GM21360 (cell line): ENCODE measurements around the gene MDP1.
"Not testable (repeated sequence)": the region's sequence is repeated elsewhere in the genome, so short reads cannot be mapped to it uniquely, and the experiment has no call there.

ENCODE experiments used
- ATAC-seq: cut with Tn5 transposase; IDR thresholded peaks from one replicate; pipeline ENCODE4 v1.9.1; 2021; ENCODE audit warnings: mild to moderate bottlenecking, moderate library complexity; ENCODE audit not compliant: unreplicated experiment

The MDP1 gene

DNA sequence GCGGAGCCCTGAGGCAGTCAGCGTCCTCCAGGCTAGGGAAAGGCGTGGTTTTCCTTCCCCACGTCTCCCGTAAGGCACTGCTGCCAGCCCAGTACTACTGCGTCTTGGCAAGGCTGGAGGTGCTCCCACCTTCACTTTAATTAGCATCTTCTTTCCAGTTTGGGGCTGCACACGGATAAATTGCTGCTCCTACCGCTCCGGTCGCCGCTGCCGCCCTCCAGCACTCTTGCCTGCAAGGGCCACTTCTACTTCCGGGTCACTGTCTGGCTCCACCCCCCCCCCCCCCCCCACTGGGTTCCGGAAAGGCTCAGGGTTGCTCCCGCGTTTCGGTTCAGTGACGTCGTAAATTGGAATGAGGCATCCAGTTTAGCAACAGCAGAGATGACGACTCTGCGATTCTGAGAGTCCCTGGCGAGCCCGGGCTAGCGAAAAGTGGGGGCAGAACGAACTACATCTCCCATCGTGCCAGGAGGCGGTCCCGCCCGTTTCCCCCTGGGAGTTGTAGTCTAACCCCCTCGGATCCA is 16.3 kb upstream of the MDP1 start, which contains the start of gene NEDD8:
Gene NEDD8 (minus strand): TSS at position 247 of the 524 bp plus-strand sequence. CDS start 100 bp downstream, at position 147.
- ATAC-seq = peak; percentile 65

DNA sequence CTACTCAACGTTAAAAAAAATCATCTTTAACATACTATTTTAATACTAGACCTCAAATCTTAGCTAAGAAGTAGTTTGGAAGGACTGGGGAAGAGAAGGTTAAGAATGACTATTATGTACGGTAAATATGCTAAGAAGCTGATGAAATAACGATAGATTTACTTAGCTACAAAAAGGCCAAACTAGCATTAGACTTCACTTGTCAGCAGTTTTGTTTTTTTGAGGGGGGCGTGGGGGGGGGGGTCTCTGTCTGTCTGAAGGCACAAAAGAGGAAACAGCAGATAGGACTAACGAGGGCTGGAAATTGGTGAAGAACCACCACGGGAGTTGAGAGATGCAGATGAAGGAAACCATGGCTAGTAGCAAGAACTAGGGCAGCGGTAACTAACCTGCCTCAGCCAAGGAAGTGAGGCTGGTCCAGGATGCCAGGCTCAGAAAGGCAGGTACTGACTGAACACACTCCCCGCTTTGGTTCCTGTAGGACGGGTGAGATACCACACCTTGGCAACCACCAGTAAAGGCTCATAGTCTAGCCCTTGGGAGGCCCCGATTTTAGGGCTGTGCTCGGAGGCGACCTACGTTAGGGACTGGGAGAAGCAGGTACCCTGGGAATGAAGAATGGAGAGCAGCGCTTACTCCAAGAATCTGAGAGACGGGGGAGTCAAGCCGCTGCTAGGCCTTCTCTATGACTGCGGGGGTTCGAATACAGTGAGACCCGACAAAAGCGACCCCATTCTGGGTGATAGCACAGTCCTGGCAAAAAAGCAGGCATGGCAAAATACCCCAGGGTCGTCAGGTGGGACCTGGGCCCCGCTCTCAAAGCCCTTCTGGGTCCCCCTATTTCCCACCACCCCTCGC is 15.6 kb upstream of the MDP1 start:
- peak; percentile 25 for ATAC-seq

DNA sequence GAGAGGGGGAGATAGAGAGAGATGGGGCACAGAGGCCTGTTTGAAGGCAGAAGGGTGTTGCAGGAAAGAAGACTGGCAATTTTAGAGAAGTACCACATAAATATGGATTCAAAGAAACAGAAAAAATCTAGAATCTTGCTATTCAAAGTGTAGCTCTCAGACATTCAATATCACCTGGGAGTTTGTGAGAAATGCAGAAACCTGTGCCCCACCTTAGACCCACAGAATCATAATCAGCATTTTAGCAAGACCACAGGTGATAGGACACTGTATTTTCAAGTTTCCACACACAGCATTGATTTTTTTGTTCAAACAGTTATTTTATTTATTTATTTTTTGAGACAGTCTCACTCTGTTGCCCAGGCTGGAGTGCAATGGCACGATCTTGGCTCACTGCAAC is 13.0 kb upstream of the MDP1 start:
- no peak for ATAC-seq

DNA sequence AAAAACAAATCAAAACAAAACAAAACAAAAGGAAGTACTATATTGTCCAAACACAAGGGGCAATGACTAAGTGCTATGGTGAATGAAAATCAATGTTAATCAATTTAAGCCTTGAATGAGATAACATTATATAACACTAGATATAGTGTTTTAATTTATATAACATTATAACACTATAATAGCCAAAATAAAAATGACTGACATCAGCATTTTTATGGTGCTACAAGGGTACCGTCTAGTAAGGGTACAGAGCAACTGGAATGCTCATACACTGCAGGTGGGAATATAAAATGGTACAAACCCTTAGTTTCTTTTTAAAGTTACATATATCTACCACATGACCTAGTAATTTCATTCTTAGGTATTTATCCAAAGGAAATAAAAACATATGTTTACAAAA is 10.6 kb upstream of the MDP1 start:
- no peak for ATAC-seq

DNA sequence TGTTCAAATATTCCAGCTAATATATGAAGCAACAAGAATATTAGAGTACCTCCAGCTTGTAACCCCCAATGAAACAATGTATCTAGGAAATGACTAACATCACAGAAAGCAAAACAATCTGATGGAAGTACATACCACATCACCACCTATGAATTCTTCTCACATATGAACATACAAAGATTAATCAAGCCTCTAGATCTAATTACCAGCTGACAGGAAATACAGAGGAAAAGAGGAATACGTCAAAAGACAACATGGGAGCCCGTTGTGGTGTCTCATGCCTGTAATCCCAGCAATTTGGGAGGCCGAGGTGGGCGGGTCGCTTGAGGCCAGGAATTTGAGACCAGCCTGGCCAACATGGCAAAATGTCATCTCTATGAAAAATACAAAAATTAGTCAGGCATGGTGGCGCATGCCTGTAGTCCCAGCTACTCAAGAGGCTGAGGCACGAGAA is 8.8 kb upstream of the MDP1 start:
- no peak for ATAC-seq

DNA sequence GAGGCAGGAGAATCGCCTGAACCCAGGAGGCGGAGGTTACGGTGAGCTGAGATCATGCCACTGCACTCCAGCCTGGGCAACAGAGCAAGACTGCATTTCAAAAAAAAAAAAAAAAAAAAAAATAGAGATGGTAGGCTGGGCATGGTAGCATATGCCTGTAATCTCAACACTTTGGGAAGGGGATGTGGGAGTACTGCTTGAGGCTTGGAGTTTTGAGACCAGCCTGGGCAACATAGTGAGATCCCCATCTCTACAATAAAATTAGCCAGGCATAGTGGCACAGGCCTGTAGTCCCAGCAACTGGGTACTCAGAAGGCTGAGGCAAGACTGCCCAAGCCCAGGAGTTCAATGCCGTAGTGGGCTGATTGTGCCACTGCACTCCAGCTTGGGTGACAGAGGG is 7.1 kb upstream of the MDP1 start:
- ATAC-seq = not testable (repeated sequence)

DNA sequence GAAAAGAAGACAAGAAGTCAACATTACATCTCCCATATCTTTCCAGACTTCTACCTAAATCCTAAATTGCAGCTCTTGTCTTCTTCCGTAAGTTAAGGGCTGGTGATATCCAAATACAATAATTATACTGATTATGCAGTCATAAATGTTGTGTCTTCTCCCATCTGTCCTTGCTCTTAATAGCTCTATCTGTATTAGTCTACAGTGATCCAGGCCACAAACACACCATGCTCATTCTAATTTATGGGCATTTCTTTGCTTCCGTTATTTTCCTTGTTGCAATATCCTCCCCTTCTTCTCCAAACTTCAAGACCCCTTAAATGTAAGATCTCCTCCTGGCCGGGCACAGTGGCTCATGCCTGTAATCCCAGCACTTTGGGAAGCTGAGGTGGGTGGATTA is 3.7 kb upstream of the MDP1 start:
- ATAC-seq = no peak

DNA sequence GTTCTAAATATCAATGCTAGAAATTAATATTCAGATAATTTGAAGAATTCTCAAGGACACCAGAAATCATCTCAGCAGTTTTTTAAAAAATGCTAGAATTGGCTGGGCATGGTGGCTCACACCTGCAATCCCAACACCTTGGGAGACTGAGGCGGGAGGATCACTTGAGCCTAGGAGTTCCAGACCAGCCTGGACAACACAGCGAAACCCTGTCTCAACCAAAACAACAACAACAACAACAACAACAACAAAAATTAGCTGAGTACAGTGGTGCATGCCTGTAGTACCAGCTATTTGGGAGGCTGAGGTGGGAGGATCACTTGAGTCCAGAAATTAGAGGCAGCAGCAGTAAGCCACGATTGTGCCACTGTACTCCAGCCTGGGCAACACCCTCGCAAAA is 3.2 kb upstream of the MDP1 start:
- ATAC-seq = no peak

DNA sequence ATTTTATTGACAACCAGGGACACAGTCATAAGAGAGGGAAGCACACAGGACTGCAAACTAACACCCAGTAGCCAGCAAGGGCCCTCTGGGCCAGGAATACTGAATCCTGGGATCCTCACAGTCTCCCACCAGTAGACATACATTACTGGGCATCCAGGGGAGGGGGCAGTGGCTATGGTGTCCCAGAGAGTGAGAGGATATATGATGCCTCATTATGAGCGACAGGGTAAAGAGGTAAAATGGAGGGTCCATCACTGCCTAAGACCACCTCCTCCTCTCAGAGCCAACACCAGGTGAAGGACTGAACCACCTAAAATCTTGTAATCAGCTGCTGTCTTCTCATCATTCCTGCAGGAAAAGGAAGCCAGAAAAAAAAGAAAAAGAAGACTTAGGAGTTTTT is 1.0 kb upstream of the MDP1 start:
- not testable (repeated sequence) for ATAC-seq

DNA sequence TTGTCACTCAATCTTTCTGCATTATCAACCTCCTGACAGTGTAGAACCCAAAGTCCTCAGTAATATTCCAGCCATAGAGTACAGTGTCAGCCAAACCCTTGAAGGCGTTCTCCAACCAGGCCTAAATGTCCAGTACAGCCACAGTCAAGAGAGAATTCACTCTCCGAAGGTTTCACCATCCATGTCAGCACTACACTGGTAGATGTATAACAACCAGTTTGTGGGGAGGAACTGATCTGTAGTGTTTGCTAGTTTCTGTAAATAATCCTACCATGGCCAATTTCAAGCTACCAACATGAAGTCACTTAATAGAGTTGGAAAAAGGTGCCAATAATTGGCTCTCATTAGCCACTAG is 456 bp upstream of the MDP1 start:
- no peak for ATAC-seq

DNA sequence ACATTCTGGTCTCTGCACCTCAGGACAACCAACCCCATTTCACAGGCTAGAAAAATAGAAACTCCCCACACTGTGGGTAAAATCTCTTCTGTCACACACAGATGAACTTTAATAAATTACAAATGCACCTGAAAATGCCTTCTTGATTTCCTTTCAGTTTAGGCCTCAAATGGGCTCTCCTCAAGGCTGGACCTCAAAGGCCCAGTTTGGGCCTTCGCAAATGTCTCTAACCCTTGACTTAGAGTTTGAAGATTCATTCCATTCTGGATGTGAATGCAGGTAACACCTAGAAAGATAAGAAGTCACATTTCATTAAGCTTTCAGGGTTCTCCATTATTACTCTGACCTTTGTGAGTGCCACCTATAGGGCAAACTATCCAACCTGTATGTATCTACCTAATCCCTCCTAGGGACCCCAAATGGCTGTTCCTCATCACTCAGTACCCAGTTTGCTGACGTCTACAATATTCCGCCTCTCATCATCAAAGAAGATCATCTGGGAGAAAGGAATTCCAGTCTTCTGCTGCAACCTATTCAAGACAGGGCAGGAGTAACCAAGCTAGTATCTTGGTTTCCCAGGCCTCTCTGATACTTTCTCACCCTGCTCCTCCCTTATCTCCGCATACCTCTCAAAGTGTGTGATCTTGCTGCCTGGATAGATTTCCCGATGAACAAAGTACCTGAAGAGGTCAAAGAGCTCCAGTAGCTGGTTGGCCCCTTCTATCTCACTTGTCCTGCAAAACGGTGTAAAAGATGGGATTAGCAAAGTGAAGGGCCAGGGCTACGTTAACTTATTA is 1.8 kb downstream of the MDP1 start:
- ATAC-seq = no peak

DNA sequence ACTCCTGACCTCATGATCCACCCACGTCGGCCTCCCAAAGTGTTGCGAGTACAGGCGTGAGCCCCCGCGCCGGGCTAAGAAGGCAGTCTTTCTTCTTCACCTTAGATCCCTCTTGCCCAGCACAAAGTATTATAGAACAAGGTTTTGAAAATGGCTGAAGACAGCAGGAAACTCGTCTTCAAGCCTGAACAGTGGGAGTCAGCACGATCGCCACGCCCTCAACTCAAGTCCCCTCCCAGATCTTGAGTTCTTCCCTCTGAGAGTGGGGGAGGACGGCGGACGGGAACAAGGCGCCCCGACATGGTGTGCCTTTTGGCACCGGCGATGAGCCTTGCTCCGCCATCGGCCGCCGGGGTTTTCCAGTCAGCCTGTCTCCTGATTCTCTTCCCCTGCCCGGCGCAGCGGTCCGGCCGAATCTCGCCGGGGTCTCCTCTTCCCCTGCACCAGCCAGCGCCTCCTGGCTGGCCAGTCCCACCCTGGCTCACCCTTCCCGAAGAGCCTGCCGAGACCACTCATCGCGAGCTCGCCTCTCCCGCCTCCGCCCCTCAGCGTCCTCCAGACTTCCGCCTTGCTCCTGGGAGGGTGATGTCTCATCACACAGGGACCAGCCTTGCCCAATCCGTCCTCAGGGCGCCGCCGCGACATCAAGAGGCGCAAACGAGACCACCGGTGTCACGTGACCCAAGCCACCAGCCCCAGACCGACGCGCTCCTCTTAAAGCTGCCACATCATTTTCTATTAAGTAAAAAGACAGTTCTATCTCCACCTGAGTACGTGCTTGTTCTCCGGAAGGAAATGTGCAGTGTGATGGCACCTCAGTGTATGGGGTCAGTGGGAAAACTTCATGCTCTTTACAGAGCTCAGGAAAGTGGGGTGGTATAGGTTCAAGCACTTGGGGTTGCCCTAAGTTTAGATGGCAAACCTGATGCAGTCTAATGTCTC is 2.7 kb downstream of the MDP1 start, which contains the start of gene CHMP4A:
Gene CHMP4A (minus strand): TSS at position 565 of the 942 bp plus-strand sequence. CDS start 49 bp downstream, at position 516.
- peak; percentile 72 for ATAC-seq

DNA sequence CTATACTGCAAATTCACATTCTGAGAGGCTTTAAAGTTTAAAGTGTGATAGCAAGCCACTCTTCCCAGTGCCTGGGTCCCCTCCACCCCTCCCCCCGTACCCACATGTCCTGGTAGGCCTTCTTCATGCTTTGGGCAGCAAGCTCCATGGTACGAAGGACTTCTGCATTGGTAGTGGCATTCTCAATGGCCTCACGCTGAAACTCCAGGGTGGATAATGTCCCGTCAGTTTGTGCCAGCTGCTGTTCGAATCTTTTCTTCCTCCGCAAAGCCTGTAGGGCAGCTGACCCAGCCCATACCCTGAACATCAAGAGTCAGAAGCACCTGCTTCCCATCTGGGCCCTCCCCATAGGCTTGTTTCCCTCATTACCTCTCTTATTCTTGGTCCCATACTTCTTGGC is 4.6 kb downstream of the MDP1 start:
- ATAC-seq = no peak

DNA sequence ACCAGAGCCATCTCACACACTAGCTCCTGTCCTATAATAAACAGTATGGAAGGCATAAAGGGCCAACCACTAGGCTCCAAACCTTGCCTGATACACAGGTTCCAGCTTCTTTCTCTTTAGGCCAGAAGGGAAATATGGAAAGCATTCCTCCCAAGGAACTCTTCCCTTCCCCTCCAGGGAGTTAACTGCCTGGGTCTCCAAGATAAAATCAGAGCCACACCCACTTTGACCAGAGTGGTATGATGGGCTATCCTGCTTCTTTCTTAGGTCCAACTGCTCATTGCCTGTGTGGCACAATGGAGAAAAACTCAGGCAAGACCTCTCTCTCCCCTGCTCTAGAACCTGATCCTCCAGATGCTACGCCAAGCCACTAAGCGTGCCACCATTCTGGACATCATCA is 8.2 kb downstream of the MDP1 start:
- ATAC-seq = no peak

DNA sequence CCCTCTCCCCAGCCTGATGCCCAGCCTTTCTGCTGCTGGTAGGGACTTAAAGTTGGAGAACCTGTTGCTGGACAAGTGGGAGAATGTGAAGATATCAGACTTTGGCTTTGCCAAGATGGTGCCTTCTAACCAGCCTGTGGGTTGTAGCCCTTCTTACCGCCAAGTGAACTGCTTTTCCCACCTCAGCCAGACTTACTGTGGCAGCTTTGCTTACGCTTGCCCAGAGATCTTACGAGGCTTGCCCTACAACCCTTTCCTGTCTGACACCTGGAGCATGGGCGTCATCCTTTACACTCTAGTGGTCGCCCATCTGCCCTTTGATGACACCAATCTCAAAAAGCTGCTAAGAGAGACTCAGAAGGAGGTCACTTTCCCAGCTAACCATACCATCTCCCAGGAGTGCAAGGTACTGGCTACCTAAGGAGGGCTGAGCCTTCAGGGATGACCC is 8.7 kb downstream of the MDP1 start:
- ATAC-seq = no peak

DNA sequence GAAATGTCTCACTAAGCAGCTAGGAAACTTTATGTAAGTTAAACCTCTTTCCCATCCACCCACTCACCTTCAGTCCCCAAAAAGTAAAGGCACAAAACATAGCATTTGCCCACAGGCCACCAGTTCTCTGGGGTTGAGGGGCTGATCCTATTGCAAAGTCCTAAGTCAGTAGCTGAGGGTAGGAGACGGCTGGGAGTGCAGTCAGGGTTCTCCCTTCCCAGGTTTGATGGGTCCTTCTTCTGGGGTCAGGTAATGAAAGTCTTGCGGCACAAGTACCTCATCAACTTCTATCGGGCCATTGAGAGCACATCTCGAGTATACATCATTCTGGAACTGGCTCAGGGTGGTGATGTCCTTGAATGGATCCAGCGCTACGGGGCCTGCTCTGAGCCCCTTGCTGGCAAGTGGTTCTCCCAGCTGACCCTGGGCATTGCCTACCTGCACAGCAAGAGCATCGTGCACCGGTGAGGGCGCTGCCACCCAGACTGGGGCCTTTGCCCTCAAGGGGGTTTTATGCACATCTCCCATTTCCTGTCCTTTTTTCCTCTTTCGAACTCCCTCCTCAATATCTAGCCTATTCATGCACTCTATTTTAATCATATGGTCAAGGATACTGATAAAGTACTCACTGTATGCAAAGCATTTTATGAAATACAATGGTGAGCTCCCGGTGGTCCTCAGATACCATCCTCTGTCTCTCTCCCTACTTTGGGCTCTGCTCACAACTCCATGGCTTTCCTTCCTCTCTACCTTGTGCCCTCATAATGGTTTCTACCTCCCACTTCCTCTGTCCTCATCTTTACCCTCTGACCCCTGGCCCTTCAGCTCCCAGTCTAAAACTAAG is 9.4 kb downstream of the MDP1 start:
- ATAC-seq = no peak

DNA sequence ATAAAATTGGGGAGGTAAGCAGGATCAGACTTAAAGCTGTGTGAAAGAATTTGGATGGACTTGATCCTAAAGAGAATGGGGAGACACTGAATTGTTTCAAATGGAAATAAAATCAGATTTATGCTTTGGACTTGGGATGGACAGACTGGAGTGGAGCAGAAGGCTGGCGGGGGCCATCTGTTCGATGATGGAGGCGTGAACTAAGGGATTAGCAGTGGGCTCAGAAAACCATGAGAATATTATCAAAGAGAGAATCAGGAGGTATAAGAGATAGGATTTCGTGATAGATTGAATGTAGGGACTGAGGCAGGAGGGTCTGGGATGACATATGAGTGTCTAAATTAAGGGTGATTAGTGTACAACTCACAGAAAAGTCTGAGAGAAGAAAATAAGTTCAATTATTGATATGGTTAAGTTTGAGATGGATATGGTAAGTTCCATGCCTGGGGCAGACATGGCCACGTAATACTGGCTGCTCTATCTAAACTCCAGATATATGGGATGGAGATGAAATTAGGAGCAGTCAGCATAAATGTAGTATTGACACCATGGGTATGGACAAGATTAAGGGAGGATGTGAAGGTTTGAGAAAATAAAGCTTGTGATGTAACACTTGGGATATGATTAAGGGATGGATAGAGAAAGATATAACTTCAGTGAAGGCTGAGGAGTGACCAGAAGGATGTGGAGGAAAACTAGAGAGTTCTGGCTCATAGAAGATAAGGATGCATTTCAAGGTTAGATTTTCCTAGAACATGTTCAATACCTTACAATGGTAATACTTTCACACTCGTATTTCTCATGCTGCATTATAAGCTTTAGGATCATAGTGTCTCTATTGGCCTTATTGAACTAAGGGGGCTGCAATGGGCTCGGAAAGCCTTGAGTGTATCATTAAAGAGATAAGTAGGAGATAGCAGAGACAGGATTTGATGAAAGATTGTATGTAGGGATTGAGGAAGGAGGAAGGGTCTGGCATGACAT is 11.4 kb downstream of the MDP1 start:
- no peak for ATAC-seq

DNA sequence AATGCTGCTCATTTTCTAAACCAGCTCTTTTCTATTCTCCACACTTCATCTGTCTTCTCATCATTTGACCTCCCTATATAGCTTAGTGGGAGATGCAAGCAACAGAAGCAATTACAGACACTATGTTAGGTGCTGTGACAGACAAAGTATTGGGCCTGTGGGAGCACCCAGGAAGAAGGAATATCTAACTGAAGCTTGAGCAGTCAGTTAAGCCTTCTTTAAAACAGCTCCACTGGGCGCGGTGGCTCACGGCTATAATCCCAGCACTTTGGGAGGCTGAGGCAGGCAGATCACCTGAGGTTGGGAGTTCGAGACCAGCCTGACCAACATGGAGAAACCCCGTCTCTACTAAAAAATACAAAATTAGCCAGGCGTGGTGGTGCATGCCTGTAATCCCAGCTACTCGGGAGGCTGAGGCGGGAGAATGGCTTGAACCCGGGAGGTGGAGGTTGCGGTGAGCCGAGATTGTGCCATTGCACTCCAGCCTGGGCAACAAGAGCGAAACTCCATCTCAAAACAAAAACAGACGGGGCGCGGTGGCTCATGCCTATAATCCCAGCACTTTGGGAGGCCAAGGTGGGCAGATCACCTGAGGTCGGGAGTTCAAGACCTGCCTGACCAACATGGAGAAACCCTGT is 12.5 kb downstream of the MDP1 start:
- ATAC-seq = not testable (repeated sequence)
